GM18951 (cell line): Measurements from ENCODE around the gene DGLUCY.
"Not testable (repeated sequence)": the region's sequence is repeated elsewhere in the genome, so short reads cannot be mapped to it uniquely, and the experiment has no call there.

ENCODE experiments used
- POLR2A ChIP-seq: IDR thresholded peaks from 4 replicates; pipeline ENCODE4 v1.6.1; 2011; ENCODE audit warnings: mild to moderate bottlenecking; ENCODE audit not compliant: insufficient read length, insufficient read depth; ENCODE audit errors: extremely low read depth
- in situ Hi-C: fragments of 300-500 bp; cut with MboI; formaldehyde crosslinking; loops from one replicate; pipeline ENCODE4 v1.12.0; 2022; ENCODE audit warnings: low sequenced_read_pairs, mixed read lengths, inconsistent platforms; ENCODE audit not compliant: unreplicated experiment

The DGLUCY gene

GRCh38 chr14:91090743-91091142 lies 23.1 kb upstream of the DGLUCY start:
- in situ Hi-C loops = no loop called here
- no peak for TF ChIP-seq POLR2A

DNA sequence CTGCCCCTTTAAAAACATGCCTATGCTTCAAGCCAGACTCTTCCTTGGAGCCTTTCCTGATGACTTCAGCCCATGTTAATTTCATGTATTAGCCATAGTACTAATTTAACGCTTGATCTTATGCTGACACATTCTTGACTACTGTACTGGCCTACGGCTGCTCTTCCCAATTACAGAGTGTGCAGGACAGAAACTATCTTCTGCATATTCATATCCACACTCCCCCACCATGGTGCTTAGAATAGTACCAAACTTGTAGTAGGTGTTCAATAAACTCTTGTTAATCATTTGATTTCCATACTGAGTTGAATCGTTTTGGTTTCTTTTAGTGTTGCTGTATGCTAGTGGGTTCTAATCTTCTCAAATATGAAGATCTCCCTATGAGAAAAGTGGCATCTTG lies 21.8 kb upstream of the DGLUCY start:
- TF ChIP-seq POLR2A = no peak
- in situ Hi-C loops = no loop called here

- in situ Hi-C loops = not testable (repeated sequence)
Measured at GRCh38 chr14:91093743-91094472, 20.0 kb upstream of the DGLUCY start.

GRCh38 chr14:91094772-91095171 lies 19.1 kb upstream of the DGLUCY start:
- in situ Hi-C loops = no loop called here
- no peak for TF ChIP-seq POLR2A

DNA sequence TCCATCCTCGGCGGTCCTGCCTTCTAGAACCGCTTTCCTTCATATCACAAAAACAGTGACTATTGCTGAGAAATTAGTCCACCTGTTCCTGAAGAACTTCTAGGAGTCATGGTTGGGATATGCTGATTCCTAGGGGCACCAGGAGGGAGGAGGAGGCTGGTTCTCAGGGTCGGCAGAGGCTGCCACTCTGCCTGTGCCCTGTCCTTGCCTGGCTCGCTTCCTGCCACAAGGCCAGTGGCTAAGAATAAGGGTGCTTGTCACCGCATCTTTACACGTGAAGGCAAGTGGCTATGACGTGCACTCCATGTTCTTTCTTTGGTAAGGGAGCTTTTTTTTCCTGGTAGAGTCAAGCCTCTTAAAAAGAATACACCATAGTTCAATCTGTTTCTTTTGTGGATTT lies 18.7 kb upstream of the DGLUCY start:
- in situ Hi-C loops = no loop called here
- no peak for TF ChIP-seq POLR2A

- in situ Hi-C loops = not testable (repeated sequence)
Measured at GRCh38 chr14:91097657-91098056, 16.2 kb upstream of the DGLUCY start.

GRCh38 chr14:91098591-91098990 lies 15.3 kb upstream of the DGLUCY start:
- no peak for TF ChIP-seq POLR2A
- in situ Hi-C loops = no loop called here

- in situ Hi-C loops = no loop called here
- TF ChIP-seq POLR2A = no peak
Measured at GRCh38 chr14:91100102-91100501, 13.8 kb upstream of the DGLUCY start.

DNA sequence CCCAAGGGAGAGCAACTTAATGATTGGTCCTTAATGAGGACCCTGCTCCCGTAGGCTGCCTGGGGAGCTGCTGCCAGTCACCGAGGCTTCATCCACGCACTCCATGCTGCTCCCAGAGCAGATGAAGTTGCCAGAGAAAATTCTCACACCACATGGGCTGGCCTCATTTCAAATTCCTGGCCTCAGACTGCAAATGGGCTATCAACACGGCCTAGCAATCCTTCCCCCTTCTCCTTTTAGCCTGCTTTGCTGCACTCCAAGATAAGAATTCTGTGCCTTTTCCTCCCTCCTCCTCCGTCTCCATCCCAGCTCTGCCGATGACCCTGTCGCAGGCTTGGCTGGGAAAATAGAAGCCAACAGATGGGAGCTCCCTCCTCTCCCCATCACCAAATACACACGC lies 10.8 kb upstream of the DGLUCY start:
- in situ Hi-C loops = no loop called here
- TF ChIP-seq POLR2A = no peak

DNA sequence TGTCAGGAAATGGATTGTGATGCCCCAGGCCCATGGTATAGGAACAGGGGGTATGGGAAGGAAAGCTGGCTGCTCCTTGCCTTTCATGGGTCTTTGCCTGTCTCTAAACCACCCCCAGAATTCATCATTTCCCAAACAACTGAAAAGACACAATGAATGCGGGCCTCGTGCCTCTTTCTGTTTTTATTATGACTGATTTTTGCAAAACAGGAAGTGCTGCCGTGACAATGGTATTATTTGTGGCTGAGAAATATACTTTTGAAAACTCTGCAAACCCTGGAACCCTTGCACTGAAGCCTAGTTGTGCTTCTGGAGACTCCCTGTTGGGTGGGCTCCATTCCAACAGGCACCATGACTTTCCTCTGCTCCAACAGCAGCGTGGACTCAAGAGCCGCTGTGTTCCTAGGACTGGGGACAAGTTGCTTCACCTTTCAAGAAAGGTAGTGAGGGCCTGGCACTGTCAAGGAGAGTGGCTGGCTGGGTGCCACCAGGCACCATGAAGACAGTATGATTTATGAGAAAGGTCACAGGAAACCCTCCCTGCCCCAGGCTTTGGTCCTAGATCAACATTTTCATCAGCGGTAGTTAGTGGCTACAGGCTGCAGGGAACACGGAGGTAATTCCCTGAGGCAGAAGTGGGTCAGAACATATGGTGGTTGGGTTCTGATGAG lies 4.8 kb upstream of the DGLUCY start:
- no peak for TF ChIP-seq POLR2A
- in situ Hi-C loops = no loop called here

DNA sequence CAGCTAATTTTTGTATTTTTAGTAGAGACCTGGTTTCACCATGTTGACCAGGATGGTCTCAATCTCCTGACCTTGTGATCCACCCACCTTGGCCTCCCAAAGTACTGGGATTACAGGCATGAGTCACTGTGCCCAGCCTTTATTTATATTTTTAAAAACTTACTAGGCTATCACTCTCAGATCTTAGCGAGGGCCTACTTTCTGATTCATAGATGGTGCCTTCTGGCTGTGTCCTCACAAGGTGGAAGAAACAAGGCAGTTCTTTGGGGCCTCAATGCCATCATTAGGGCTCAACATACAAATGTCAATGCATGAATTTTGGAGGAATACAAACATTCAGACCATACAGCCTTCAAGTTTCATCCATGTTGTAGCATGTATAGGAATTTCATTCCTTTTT lies 2.4 kb upstream of the DGLUCY start:
- TF ChIP-seq POLR2A = no peak

GRCh38 chr14:91112194-91112593 lies 1.7 kb upstream of the DGLUCY start:
- in situ Hi-C loops = no loop called here
- no peak for TF ChIP-seq POLR2A

More for the DNA sequence above, 2.4 kb upstream of the DGLUCY start:
- in situ Hi-C loops = no loop called here

- peak; percentile 77 for TF ChIP-seq POLR2A
Measured at GRCh38 chr14:91114079-91115065, 499 bp downstream of the DGLUCY start.

More at GRCh38 chr14:91114079-91115065, 499 bp downstream of the DGLUCY start:
- in situ Hi-C loops = no loop called here
